MCF 10A (cell line): ENCODE data around the gene IL21R. TPM values are rescaled to one million over a fixed set of nuclear protein-coding genes. Genes with fewer than 3 reads are reported as not detected.

Experiments
- Bru-seq: library from RNA; stranded (reverse); fragments of 400-500 nt; gene quantifications from one replicate; lab custom pipeline; 2021; lab: Mats Ljungman, UMichigan
- BruChase-seq, 2 experiments: library from RNA; stranded (reverse); fragments of 400-500 nt; gene quantifications; one replicate each; lab custom pipeline; 2021; lab: Mats Ljungman, UMichigan
- BruUV-seq: library from RNA; stranded (reverse); fragments of 400-500 nt; replicated peaks from 2 replicates; lab custom pipeline; 2021; lab: Mats Ljungman, UMichigan
- CTCF ChIA-PET: fragments of 300-600 bp; sonication (Branson Sonifier 250); formaldehyde crosslinking; extraction: SDS; loops from one replicate; lab custom pipeline; 2021; ENCODE audit warnings: antibody characterized with exemption, inconsistent platforms; lab: Yijun Ruan, JAX
- POLR2A ChIA-PET: fragments of 300-600, 350-650 bp; sonication (Branson Sonifier 250); formaldehyde crosslinking; extraction: SDS; loops from one replicate; lab custom pipeline; 2020; ENCODE audit warnings: antibody characterized with exemption, inconsistent platforms; lab: Yijun Ruan, JAX
- DNase-seq: peaks from one replicate; pipeline ENCODE4 v3.0.0-alpha.2; 2018; ENCODE audit not compliant: unreplicated experiment
- H3K27ac Mint-ChIP-seq: one replicate; pipeline ENCODE4 v1.8.0; 2022; ENCODE audit warnings: mild to moderate bottlenecking, low read depth, mixed read lengths; ENCODE audit not compliant: unreplicated experiment
- H3K27me3 Mint-ChIP-seq: one replicate; pipeline ENCODE4 v1.8.0; 2022; ENCODE audit warnings: mixed read lengths; ENCODE audit not compliant: insufficient read depth, unreplicated experiment
- H3K36me3 Mint-ChIP-seq: one replicate; pipeline ENCODE4 v1.8.0; 2022; ENCODE audit warnings: mild to moderate bottlenecking, moderate library complexity, mixed read lengths; ENCODE audit not compliant: insufficient read depth, unreplicated experiment
- H3K4me1 Mint-ChIP-seq: one replicate; pipeline ENCODE4 v1.8.0; 2022; ENCODE audit warnings: mixed read lengths; ENCODE audit not compliant: insufficient read depth, unreplicated experiment
- H3K4me3 Mint-ChIP-seq: one replicate; pipeline ENCODE4 v1.8.0; 2022; ENCODE audit warnings: mild to moderate bottlenecking, moderate library complexity, mixed read lengths; ENCODE audit not compliant: unreplicated experiment
- H3K9me3 Mint-ChIP-seq: one replicate; pipeline ENCODE4 v1.8.0; 2022; ENCODE audit warnings: mixed read lengths; ENCODE audit not compliant: unreplicated experiment
- intact Hi-C: fragments of 100-400 bp; cut with micrococcal nuclease; formaldehyde crosslinking; loops from 2 replicates; pipeline ENCODE4 v1.14.1; 2022
- long read RNA-seq: library from polyadenylated mRNA; stranded (forward); transcript quantifications from one replicate; pipeline ENCODE4 v2.0.0, GENCODE V29; 2022
- total RNA-seq: library from RNA; stranded (reverse); gene quantifications from 2 replicates; pipeline ENCODE4 v1.2.3, GENCODE V29; 2022
- TF ChIP-seq, protein P1 (sequence below): fragments of 200-600 bp; IDR thresholded peaks from one replicate; pipeline ENCODE4 v1.8.0; 2022; ENCODE audit warnings: antibody characterized with exemption, mild to moderate bottlenecking; ENCODE audit not compliant: unreplicated experiment

The IL21R gene
- total RNA-seq = 0.15 and 0.21 TPM in 2 replicates
- Bru-seq, nascent RNA = percentile 10 among the genes with signal in this experiment
- BruChase-seq, experiment 1, labeled RNA remaining after a 6-hour chase = not detected
- percentile 2 among the genes with signal in this experiment for BruChase-seq, experiment 2, labeled RNA remaining after a 2-hour chase
- long read RNA-seq, partial matches to known transcripts = 0 of 1 reads
- long read RNA-seq, other reads (novel, unspliced or antisense) = 0 of 1 reads

GRCh38 chr16:27401768-27402568 lies at the start of gene IL21R:
Gene IL21R (plus strand): TSS chr16:27402174. CDS start chr16:27430072, 27,898 bp downstream.
- intact Hi-C loops = no loop called here
- Mint-ChIP-seq H3K9me3 (no peaks in the 10 kb centered on the region), H3K27ac (no peak within 1 kb of the TSS), H3K36me3 (no peaks in the 10 kb centered on the region), H3K4me3 (peak within 1 kb of the TSS; percentile 52), H3K27me3 (no peaks in the 10 kb centered on the region), H3K4me1 (no peaks in the 10 kb centered on the region)
- DNase-seq = no peak
- ChIA-PET POLR2A (no interaction called here), CTCF (interaction anchor here (0.5 to 1.8 kb wide), 5 partner anchors 11 to 1445 kb away, joined by 3 to 4 read pairs (median 3); no protein-coding TSS in a partner anchor)
- TF ChIP-seq, protein P1, sequence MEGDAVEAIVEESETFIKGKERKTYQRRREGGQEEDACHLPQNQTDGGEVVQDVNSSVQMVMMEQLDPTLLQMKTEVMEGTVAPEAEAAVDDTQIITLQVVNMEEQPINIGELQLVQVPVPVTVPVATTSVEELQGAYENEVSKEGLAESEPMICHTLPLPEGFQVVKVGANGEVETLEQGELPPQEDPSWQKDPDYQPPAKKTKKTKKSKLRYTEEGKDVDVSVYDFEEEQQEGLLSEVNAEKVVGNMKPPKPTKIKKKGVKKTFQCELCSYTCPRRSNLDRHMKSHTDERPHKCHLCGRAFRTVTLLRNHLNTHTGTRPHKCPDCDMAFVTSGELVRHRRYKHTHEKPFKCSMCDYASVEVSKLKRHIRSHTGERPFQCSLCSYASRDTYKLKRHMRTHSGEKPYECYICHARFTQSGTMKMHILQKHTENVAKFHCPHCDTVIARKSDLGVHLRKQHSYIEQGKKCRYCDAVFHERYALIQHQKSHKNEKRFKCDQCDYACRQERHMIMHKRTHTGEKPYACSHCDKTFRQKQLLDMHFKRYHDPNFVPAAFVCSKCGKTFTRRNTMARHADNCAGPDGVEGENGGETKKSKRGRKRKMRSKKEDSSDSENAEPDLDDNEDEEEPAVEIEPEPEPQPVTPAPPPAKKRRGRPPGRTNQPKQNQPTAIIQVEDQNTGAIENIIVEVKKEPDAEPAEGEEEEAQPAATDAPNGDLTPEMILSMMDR = no peak
- BruUV-seq = no TSS peak

GRCh38 chr16:27353853-27354252 lies 48.1 kb upstream of the IL21R start:
- Mint-ChIP-seq H3K4me3 (no peak overlapping the region), H3K4me1 (no peaks in the 10 kb centered on the region), H3K36me3 (peaks cover 88% of the 10 kb centered on the region), H3K27ac (no peak overlapping the region), H3K27me3 (no peaks in the 10 kb centered on the region), H3K9me3 (no peaks in the 10 kb centered on the region)
- CTCF ChIA-PET = interaction anchor here (0.6 to 4.2 kb wide), 2 partner anchors 21 to 119 kb away, joined by 4 to 20 read pairs; no protein-coding TSS in a partner anchor
- DNase-seq = no peak
- TF ChIP-seq, protein P1 = no peak
- POLR2A ChIA-PET = no interaction called here
- intact Hi-C loops = no loop called here
- no TSS peak for BruUV-seq

DNA sequence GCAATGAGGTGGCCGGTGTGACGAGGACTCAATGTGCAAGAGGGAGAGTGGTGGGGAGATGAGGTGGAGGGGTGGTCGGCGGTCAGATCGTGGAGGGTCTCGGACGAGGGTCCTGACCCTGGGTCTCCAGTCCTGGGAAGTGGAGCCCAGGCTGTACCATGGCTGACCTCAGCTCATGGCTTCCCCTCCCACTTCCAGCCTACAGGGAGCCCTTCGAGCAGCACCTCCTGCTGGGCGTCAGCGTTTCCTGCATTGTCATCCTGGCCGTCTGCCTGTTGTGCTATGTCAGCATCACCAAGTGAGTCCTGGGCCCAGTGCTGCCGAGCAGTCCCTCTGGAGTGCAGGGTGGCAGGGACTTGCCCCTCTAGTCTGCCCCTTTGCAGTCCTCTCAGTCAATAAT lies 46.4 kb upstream of the IL21R start:
- Mint-ChIP-seq H3K9me3 (no peaks in the 10 kb centered on the region), H3K36me3 (peaks cover 81% of the 10 kb centered on the region), H3K27ac (no peak overlapping the region), H3K4me3 (no peak overlapping the region), H3K27me3 (no peaks in the 10 kb centered on the region), H3K4me1 (no peaks in the 10 kb centered on the region)
- BruUV-seq = no TSS peak
- ChIA-PET CTCF (interaction anchor here (1.3 to 4.2 kb wide), 3 partner anchors 10 to 120 kb away, joined by 3 to 20 read pairs (median 9); no protein-coding TSS in a partner anchor), POLR2A (interaction anchor here (1.2 kb wide), 1 partner anchor 34 kb away, joined by 4 read pairs; no protein-coding TSS in a partner anchor)
- intact Hi-C loops = loop anchor here (5.0 kb wide), 1 partner anchor 38 kb away; no protein-coding TSS in a partner anchor
- TF ChIP-seq, protein P1 = peak; percentile 24
- DNase-seq = peak; percentile 52

DNA sequence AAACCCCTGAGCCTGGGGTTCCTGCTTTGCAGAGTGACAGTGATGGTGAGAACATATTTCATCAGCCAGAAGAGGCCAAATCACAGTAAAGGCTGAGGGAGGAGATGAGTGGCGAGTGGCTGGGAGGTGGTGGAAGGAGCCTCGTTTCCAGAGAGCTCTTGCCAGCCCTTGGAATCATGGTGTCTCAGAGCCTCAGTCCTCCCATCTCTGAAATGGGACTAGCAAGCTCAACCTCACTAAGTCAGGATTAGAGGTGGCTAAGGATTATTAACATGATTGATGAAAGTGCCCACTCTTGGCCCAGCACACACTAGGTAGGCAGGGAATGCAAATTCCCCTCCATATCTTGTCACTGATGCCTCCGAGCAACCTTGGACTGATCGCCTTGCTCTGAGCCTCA lies 45.2 kb upstream of the IL21R start:
- POLR2A ChIA-PET = no interaction called here

More for the DNA sequence above, 45.2 kb upstream of the IL21R start:
- intact Hi-C loops = loop anchor here (5.0 kb wide), 1 partner anchor 39 kb away; no protein-coding TSS in a partner anchor
- Mint-ChIP-seq H3K4me3 (no peak overlapping the region), H3K4me1 (no peaks in the 10 kb centered on the region), H3K36me3 (peaks cover 79% of the 10 kb centered on the region), H3K9me3 (no peaks in the 10 kb centered on the region), H3K27ac (no peak overlapping the region), H3K27me3 (no peaks in the 10 kb centered on the region)
- no TSS peak for BruUV-seq
- TF ChIP-seq, protein P1 = no peak
- CTCF ChIA-PET = interaction anchor here (0.7 to 4.2 kb wide), 3 partner anchors 11 to 135 kb away, joined by 5 to 20 read pairs (median 7); no protein-coding TSS in a partner anchor
- DNase-seq = no peak
